Astrocyte of the spinal cord (primary cell): ENCODE measurements around the gene NANOS2.

Source experiments
- DNase-seq: peaks from one replicate; pipeline ENCODE4 v3.0.0; 2011; ENCODE audit warnings: low read depth, low spot score
- H3K4me3 ChIP-seq: 2 replicates; pipeline ENCODE4 v1.5.1; 2011; ENCODE audit warnings: low read depth, mild to moderate bottlenecking, low read length, moderate library complexity
- in situ Hi-C: cut with HindIII; loops from 2 replicates; pipeline ENCODE4 v1.10.0; 2017; ENCODE audit warnings: low sequenced_read_pairs
- TF ChIP-seq, protein P1 (sequence below): IDR thresholded peaks from 2 replicates; pipeline ENCODE4 v1.5.1; 2012; ENCODE audit warnings: low read depth, mild to moderate bottlenecking, low read length, inconsistent platforms

The NANOS2 gene

DNA sequence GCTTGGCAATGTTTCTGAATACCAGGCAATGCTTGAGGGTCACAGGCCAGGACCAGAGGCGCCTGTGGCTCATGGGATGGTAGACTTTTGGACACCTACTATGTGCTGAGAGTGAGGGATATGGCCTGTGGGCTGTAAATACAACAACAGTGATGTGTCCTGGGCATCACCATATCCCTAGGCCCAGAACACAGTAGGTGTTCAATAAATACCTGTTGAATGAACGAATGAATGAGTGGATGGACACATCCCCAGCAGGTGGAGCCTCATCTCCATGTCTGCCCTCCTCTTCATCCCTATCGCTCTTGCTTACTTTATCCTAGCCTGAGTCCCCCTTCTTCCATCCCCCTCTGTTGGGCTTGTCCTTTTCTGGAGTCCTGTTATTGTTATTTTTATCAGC is 16.5 kb upstream of the NANOS2 start:
- H3K4me3 ChIP-seq, result no peak overlapping the region
- no peak for DNase-seq
- TF ChIP-seq, protein P1, sequence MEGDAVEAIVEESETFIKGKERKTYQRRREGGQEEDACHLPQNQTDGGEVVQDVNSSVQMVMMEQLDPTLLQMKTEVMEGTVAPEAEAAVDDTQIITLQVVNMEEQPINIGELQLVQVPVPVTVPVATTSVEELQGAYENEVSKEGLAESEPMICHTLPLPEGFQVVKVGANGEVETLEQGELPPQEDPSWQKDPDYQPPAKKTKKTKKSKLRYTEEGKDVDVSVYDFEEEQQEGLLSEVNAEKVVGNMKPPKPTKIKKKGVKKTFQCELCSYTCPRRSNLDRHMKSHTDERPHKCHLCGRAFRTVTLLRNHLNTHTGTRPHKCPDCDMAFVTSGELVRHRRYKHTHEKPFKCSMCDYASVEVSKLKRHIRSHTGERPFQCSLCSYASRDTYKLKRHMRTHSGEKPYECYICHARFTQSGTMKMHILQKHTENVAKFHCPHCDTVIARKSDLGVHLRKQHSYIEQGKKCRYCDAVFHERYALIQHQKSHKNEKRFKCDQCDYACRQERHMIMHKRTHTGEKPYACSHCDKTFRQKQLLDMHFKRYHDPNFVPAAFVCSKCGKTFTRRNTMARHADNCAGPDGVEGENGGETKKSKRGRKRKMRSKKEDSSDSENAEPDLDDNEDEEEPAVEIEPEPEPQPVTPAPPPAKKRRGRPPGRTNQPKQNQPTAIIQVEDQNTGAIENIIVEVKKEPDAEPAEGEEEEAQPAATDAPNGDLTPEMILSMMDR, result no peak
- in situ Hi-C loops, result no loop called here

DNA sequence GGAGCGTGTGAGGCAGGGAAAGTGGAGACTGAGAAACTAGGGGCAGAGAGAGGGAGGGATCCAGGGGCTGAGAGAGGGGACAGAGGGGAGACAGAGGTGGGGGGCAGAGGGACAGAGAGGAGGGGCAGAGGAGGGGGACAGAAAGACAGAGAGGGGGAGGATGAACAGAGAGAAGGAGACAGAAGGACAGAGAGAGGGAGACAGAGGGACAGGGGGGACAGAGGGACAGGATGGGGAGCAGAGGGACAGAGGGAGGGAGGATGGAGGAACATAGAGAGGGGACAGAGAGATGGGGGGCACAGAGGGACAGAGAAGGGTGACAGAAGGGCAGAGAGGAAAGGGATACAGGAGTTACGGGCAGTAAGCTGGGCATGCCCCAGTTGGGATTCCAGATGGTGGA is 14.7 kb upstream of the NANOS2 start:
- TF ChIP-seq, protein P1, result no peak
- no peak overlapping the region for H3K4me3 ChIP-seq
- DNase-seq, result no peak
- in situ Hi-C loops, result no loop called here

DNA sequence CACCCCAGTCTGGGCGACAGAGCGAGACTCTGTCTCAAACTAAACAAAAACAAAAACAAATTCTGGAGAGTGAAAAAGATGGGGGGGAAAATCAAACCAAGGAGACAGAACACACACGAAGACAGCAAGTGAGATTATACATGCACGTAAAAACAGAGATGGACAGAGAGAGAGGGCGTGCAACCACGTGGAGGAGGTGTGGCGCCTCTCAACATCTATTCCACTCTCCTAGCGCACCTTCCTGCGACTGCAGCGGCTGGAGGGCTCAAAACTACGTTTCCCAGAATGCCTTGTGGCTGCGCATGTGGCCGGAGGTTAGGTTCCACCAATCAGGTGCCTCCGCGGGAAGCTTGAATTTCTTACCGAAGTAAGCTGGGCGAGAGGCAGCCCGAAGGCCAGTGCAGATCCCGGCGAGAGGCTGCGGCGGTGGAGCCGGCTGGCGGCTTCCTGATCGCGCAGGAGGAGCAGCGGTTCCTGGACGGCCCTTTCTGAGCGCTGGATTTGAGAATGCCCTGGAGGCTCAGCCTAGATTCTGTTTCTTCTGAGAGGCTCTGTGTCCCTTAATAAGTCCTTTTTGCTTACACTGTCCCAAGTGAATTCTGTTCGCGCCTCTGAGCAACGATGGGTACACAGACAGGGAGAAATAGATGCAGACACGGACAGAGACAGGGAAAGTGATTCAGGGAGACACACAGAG is 13.1 kb upstream of the NANOS2 start:
- in situ Hi-C loops, result no loop called here

DNA sequence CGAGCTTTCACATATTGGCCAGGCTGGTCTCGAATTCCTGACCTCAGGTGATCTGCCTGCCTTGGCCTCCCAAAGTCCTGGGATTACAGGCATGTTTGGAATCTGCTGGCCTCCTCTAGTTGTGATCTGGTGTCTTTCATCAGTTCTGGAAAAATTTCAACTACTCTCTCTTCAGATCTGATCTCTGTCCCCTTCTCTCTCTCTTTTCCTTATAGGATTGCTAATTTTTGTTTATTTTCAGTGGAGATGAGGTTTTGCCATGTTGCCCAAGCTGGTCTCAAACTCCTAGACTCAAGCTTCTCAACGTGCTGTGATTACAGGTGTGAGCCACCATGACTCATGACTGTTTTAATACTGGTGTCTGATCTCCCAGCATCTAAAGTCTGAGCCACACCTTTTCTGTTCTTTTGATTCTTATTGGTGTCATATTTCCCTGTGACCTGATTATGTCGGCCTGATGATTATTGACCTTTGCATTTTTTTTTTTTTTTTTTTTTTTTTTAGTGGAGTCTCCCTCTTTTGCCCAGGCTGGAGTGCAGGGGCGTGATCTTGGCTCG is 10.4 kb upstream of the NANOS2 start:
- no peak overlapping the region for H3K4me3 ChIP-seq
- in situ Hi-C loops, result no loop called here
- TF ChIP-seq, protein P1, result no peak
- DNase-seq, result no peak

More for the DNA sequence above, 13.1 kb upstream of the NANOS2 start:
- TF ChIP-seq, protein P1, result no peak
- DNase-seq, result peak; percentile 89
- no peak overlapping the region for H3K4me3 ChIP-seq

DNA sequence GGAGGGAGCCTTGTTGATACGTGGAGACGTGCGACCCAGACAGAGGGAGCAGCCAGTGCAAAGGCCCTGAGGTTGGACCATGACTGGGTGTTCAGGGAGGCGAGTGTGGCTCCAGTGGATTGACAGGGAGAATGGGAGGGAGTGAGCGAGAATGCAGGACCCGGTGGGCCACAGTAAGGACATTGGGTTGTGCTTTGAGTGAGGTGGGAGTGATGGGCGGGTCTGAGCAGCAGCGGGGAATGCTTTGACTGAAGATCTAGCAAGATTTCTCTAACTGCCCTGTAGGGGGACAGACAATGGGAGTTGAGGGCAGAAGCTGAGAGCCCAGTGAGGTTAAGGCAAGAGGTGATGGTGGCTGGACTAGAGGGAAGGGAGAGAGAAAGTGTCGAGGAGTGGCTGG is 7.7 kb upstream of the NANOS2 start:
- in situ Hi-C loops, result no loop called here
- no peak overlapping the region for H3K4me3 ChIP-seq
- TF ChIP-seq, protein P1, result peak; percentile 26
- no peak for DNase-seq

DNA sequence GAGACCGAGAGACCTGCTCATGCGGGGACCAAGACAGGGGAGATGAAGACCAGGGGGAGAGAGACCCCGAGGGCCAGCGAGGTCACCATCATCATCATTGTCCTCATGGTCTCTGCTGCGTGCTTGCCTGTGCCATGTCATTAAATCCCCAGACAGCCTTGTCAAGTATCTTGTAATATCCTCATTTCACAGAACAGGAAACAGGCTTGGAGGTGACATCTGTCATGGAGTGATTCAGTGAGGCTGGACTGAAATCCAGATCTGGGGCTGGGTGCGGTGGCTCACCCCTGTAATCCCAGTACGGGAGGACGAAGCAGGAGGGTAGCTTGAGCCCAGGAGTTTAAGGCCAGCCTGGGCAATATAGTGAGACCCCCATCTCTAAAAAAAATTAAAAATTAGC is 5.9 kb upstream of the NANOS2 start:
- TF ChIP-seq, protein P1, result no peak

More for the DNA sequence above, 5.9 kb upstream of the NANOS2 start:
- no peak for DNase-seq
- in situ Hi-C loops, result no loop called here
- no peak overlapping the region for H3K4me3 ChIP-seq
